Endothelial cell of umbilical vein (primary cell): ENCODE results near the gene CDH23.

Experiments used
- EZH2 ChIP-seq: IDR thresholded peaks from 2 replicates; pipeline ENCODE4 v1.6.1; 2012; ENCODE audit warnings: borderline replicate concordance, low read depth, mild to moderate bottlenecking, moderate library complexity, low read length, inconsistent platforms; ENCODE audit not compliant: severe bottlenecking
- FOS ChIP-seq: IDR thresholded peaks from 2 replicates; pipeline ENCODE4 v1.6.1; 2011; ENCODE audit warnings: mild to moderate bottlenecking, low read length, moderate library complexity, borderline replicate concordance; ENCODE audit not compliant: insufficient read depth
- JUN ChIP-seq: IDR thresholded peaks from 2 replicates; pipeline ENCODE4 v1.6.1; 2011; ENCODE audit warnings: borderline replicate concordance, low read depth; ENCODE audit not compliant: insufficient read length, insufficient read depth
- MYC ChIP-seq: IDR thresholded peaks from one replicate; pipeline ENCODE4 v1.6.1; 2011; ENCODE audit warnings: mild to moderate bottlenecking, low read depth, low read length
- POLR2A ChIP-seq: IDR thresholded peaks from 2 replicates; pipeline ENCODE4 v1.6.1; 2012; ENCODE audit warnings: low read depth, mild to moderate bottlenecking, control low read depth, low read length
- POLR2AphosphoS5 ChIP-seq: IDR thresholded peaks from 2 replicates; pipeline ENCODE4 v1.6.1; 2012; ENCODE audit warnings: low read depth, mild to moderate bottlenecking, control low read depth, low read length, moderate library complexity; ENCODE audit not compliant: insufficient read depth
- TF ChIP-seq, protein P1 (sequence below), 2 donors: IDR thresholded peaks; 1 replicate in 1 of 2; 2 replicates in 1 of 2; pipeline ENCODE4 v1.5.1; 2011; ENCODE audit warnings: low read length in 2 of 2, mild to moderate bottlenecking in 2 of 2, moderate library complexity in 2 of 2, control low read depth in 1 of 2, inconsistent platforms in 1 of 2, low read depth in 1 of 2; ENCODE audit not compliant: insufficient read depth in 1 of 2; ENCODE audit errors: extremely low read depth in 1 of 2
- TF ChIP-seq, protein P2 (sequence below): IDR thresholded peaks from 2 replicates; pipeline ENCODE4 v1.6.1; 2011; ENCODE audit not compliant: insufficient read depth, insufficient read length

DNA sequence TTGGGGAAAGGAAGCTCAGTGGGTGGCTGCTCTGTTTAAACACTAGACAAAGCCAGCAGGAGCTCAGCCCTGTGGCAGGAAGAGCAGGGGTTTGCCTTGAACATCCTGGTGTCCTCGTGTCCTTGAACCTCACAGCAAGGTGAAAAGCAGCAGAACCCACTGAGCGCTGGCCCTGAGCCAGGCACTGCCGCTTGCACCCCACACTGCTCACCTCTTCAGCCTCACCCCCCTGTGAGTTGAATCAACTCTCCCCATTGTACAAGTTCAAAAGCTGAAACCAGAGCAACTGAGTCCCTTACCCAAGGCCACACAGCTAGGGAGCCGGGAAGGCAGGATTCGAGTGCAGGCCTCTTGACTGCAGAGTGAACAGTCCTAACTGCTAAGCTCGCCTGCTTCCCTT lies 45.6 kb upstream of the CDH23 start:
- TF ChIP-seq, protein P1, sequence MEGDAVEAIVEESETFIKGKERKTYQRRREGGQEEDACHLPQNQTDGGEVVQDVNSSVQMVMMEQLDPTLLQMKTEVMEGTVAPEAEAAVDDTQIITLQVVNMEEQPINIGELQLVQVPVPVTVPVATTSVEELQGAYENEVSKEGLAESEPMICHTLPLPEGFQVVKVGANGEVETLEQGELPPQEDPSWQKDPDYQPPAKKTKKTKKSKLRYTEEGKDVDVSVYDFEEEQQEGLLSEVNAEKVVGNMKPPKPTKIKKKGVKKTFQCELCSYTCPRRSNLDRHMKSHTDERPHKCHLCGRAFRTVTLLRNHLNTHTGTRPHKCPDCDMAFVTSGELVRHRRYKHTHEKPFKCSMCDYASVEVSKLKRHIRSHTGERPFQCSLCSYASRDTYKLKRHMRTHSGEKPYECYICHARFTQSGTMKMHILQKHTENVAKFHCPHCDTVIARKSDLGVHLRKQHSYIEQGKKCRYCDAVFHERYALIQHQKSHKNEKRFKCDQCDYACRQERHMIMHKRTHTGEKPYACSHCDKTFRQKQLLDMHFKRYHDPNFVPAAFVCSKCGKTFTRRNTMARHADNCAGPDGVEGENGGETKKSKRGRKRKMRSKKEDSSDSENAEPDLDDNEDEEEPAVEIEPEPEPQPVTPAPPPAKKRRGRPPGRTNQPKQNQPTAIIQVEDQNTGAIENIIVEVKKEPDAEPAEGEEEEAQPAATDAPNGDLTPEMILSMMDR (IDR thresholded peaks at IDR 0.05; ENCODE audit: extremely low read depth in 1 of 2, insufficient read depth in 1 of 2, low read depth in 1 of 2, low read length in 2 of 2) = no peak
- TF ChIP-seq, protein P2, sequence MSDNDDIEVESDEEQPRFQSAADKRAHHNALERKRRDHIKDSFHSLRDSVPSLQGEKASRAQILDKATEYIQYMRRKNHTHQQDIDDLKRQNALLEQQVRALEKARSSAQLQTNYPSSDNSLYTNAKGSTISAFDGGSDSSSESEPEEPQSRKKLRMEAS = no peak
- no peak for TF ChIP-seq POLR2A
- TF ChIP-seq EZH2 = no peak
- no peak for TF ChIP-seq JUN
- TF ChIP-seq POLR2AphosphoS5 = no peak
- no peak for TF ChIP-seq FOS
- no peak for TF ChIP-seq MYC
